IMR-90 (cell line): ENCODE results near the gene CRIM1. TPM values are rescaled to one million over a fixed set of nuclear protein-coding genes. Genes with fewer than 3 reads are reported as not detected.

ENCODE experiments used
- ATAC-seq: fragments of 200-7000 bp; cut with Tn5 transposase; 2 replicates; pipeline ENCODE4 v1.9.1; 2020; ENCODE audit warnings: low read depth, mild to moderate bottlenecking, moderate library complexity
- BruUV-seq: library from RNA; stranded (reverse); fragments of 400-500 nt; replicated peaks from 2 replicates; lab custom pipeline; 2021; lab: Mats Ljungman, UMichigan
- CTCF ChIA-PET: fragments of 300-600 bp; formaldehyde crosslinking; extraction: SDS; loops from one replicate; lab custom pipeline; 2021; ENCODE audit warnings: antibody characterized with exemption; lab: Yijun Ruan, JAX
- POLR2A ChIA-PET: fragments of 300-600 bp; sonication (Branson Sonifier 250); formaldehyde crosslinking; loops from one replicate; lab custom pipeline; 2022; ENCODE audit warnings: antibody characterized with exemption; ENCODE audit not compliant: unreplicated experiment; lab: Charles Lee
- DNase-seq: peaks from one replicate; pipeline ENCODE4 v3.0.0; 2013
- H2AFZ ChIP-seq: replicated peaks from 2 replicates; pipeline ENCODE3; 2013; ENCODE audit warnings: low read length, mild to moderate bottlenecking; ENCODE audit not compliant: poor library complexity
- H2AK5ac ChIP-seq: 2 replicates; pipeline ENCODE4 v1.6.1; 2013; ENCODE audit warnings: low read depth, low read length, inconsistent platforms
- H2AK9ac ChIP-seq: replicated peaks from 2 replicates; pipeline ENCODE3; 2013; ENCODE audit warnings: mild to moderate bottlenecking, low read depth, low read length, moderate library complexity; ENCODE audit not compliant: poor library complexity
- H2BK120ac ChIP-seq: 2 replicates; pipeline ENCODE4 v1.6.1; 2013; ENCODE audit warnings: low read depth, low read length, inconsistent platforms
- H2BK15ac ChIP-seq: 3 replicates; pipeline ENCODE4 v1.6.1; 2013; ENCODE audit warnings: low read depth, low read length, inconsistent platforms
- H2BK20ac ChIP-seq: 2 replicates; pipeline ENCODE4 v1.6.1; 2013; ENCODE audit warnings: low read depth, mild to moderate bottlenecking, inconsistent platforms, low read length, moderate library complexity
- H2BK5ac ChIP-seq: 2 replicates; pipeline ENCODE4 v1.6.1; 2013; ENCODE audit warnings: mild to moderate bottlenecking, low read depth, low read length, inconsistent platforms; ENCODE audit not compliant: poor library complexity, severe bottlenecking
- H3K14ac ChIP-seq: replicated peaks from 2 replicates; pipeline ENCODE4 v1.6.1; 2013; ENCODE audit warnings: low read depth, low read length, inconsistent platforms
- H3K18ac ChIP-seq: 2 replicates; pipeline ENCODE4 v1.6.1; 2013; ENCODE audit warnings: low read depth, low read length, control low read depth
- H3K23ac ChIP-seq: 2 replicates; pipeline ENCODE4 v1.6.1; 2013; ENCODE audit warnings: low read depth, low read length, inconsistent platforms
- H3K27ac ChIP-seq: 2 replicates; pipeline ENCODE4 v1.5.1; 2013; ENCODE audit warnings: mild to moderate bottlenecking, control low read depth, low read length; ENCODE audit not compliant: insufficient read depth
- H3K27me3 ChIP-seq: 2 replicates; pipeline ENCODE4 v1.6.1; 2013; ENCODE audit warnings: low read length; ENCODE audit not compliant: control insufficient read depth, insufficient read depth
- H3K36me3 ChIP-seq: 2 replicates; pipeline ENCODE4 v1.6.1; 2013; ENCODE audit warnings: low read length, mixed read lengths; ENCODE audit not compliant: control insufficient read depth, insufficient read depth
- H3K4ac ChIP-seq: 2 replicates; pipeline ENCODE4 v1.6.1; 2013; ENCODE audit warnings: low read depth, low read length, inconsistent platforms
- H3K4me1 ChIP-seq: 2 replicates; pipeline ENCODE4 v1.6.1; 2013; ENCODE audit warnings: low read length, mixed read lengths; ENCODE audit not compliant: control insufficient read depth, insufficient read depth
- H3K4me2 ChIP-seq: 2 replicates; pipeline ENCODE4 v1.6.1; 2013; ENCODE audit warnings: low read depth, mild to moderate bottlenecking, control low read depth, low read length, moderate library complexity
- H3K4me3 ChIP-seq: 2 replicates; pipeline ENCODE4 v1.5.1; 2013; ENCODE audit warnings: low read depth, mild to moderate bottlenecking, control low read depth, low read length, moderate library complexity; ENCODE audit not compliant: insufficient read depth
- H3K56ac ChIP-seq: 2 replicates; pipeline ENCODE4 v1.6.1; 2013; ENCODE audit warnings: low read length, inconsistent platforms; ENCODE audit not compliant: insufficient read depth; ENCODE audit errors: extremely low read depth
- H3K79me1 ChIP-seq, 2 experiments: 2 replicates each; pipeline ENCODE4 v1.6.1; 2013; ENCODE audit warnings: low read length in 2 of 2, inconsistent platforms in 1 of 2, low read depth in 1 of 2
- H3K9ac ChIP-seq: 2 replicates; pipeline ENCODE4 v1.6.1; 2013; ENCODE audit warnings: low read depth, low read length, control low read depth
- H3K9me1 ChIP-seq: 2 replicates; pipeline ENCODE4 v1.6.1; 2013; ENCODE audit warnings: low read length, inconsistent platforms; ENCODE audit not compliant: insufficient read depth
- H3K9me3 ChIP-seq: 2 replicates; pipeline ENCODE4 v1.6.1; 2013; ENCODE audit warnings: low read length; ENCODE audit not compliant: control insufficient read depth, insufficient read depth
- H4K20me1 ChIP-seq: 2 replicates; pipeline ENCODE4 v1.6.1; 2013; ENCODE audit warnings: low read length, inconsistent platforms; ENCODE audit not compliant: insufficient read depth
- H4K5ac ChIP-seq: 2 replicates; pipeline ENCODE4 v1.6.1; 2013; ENCODE audit warnings: mild to moderate bottlenecking, low read depth, low read length, control low read depth
- H4K8ac ChIP-seq, 2 experiments: 2 replicates each; pipeline ENCODE4 v1.6.1; 2013; ENCODE audit warnings: low read depth in 2 of 2, low read length in 2 of 2, control low read depth in 1 of 2, inconsistent platforms in 1 of 2
- H4K91ac ChIP-seq: 2 replicates; pipeline ENCODE4 v1.6.1; 2013; ENCODE audit warnings: low read depth, low read length, inconsistent platforms; ENCODE audit not compliant: insufficient read depth
- BHLHE40 ChIP-seq: fragments of 150-350 bp; IDR thresholded peaks from 2 replicates; pipeline ENCODE4 v1.6.1; 2016; ENCODE audit warnings: mild to moderate bottlenecking, low read depth, low read length
- CEBPB ChIP-seq: IDR thresholded peaks from 2 replicates; pipeline ENCODE4 v1.6.1; 2012; ENCODE audit warnings: low read depth, low read length, improper control_type of control experiment
- CHD1 ChIP-seq: IDR thresholded peaks from 2 replicates; pipeline ENCODE4 v1.6.1; 2012; ENCODE audit warnings: low read depth, low read length, improper control_type of control experiment
- FOS ChIP-seq: fragments of 150-350 bp; IDR thresholded peaks from 2 replicates; pipeline ENCODE4 v1.6.1; 2016; ENCODE audit warnings: low read depth, low read length
- MAFK ChIP-seq: IDR thresholded peaks from 2 replicates; pipeline ENCODE4 v1.6.1; 2012; ENCODE audit warnings: low read depth, low read length, improper control_type of control experiment
- MAZ ChIP-seq: IDR thresholded peaks from 2 replicates; pipeline ENCODE4 v1.6.1; 2012; ENCODE audit warnings: low read depth, mild to moderate bottlenecking, low read length, improper control_type of control experiment, moderate library complexity, borderline replicate concordance
- MXI1 ChIP-seq: IDR thresholded peaks from 2 replicates; pipeline ENCODE4 v1.6.1; 2012; ENCODE audit warnings: low read depth, mild to moderate bottlenecking, low read length, moderate library complexity, borderline replicate concordance
- NFE2L2 ChIP-seq: fragments of 150-350 bp; IDR thresholded peaks from 2 replicates; pipeline ENCODE4 v1.6.1; 2016; ENCODE audit warnings: low read depth, mild to moderate bottlenecking, low read length
- POLR2A ChIP-seq: IDR thresholded peaks from 2 replicates; pipeline ENCODE4 v1.6.1; 2012; ENCODE audit warnings: mild to moderate bottlenecking, low read depth, low read length
- RAD21 ChIP-seq: IDR thresholded peaks from 2 replicates; pipeline ENCODE4 v1.6.1; 2012; ENCODE audit warnings: low read length, improper control_type of control experiment
- RCOR1 ChIP-seq: IDR thresholded peaks from 2 replicates; pipeline ENCODE4 v1.6.1; 2012; ENCODE audit warnings: mild to moderate bottlenecking, low read length, improper control_type of control experiment; ENCODE audit not compliant: insufficient replicate concordance
- RFX5 ChIP-seq: IDR thresholded peaks from 2 replicates; pipeline ENCODE4 v1.8.0; 2012; ENCODE audit warnings: low read depth, mild to moderate bottlenecking, low read length, moderate library complexity
- SMC3 ChIP-seq: fragments of 150-350 bp; IDR thresholded peaks from 2 replicates; pipeline ENCODE4 v1.6.1; 2016; ENCODE audit warnings: low read depth, mild to moderate bottlenecking, antibody characterized with exemption, low read length, moderate library complexity
- WGBS, 2 experiments: methylation state at CpG; one replicate each; pipeline versions ENCODE4 v1.1.5 to v1.1.7; 2013; ENCODE audit warnings: missing lambda C conversion rate in 2 of 2; ENCODE audit not compliant: insufficient read length in 1 of 2; ENCODE audit errors: extremely low coverage in 2 of 2; 5-methylcytosine and 5-hydroxymethylcytosine counted together
- dilution Hi-C: fragments of 300-500 bp; cut with HindIII; formaldehyde crosslinking; loops from one replicate; pipeline ENCODE4 v1.14.3; 2018; ENCODE audit warnings: low sequenced_read_pairs; ENCODE audit not compliant: unreplicated experiment
- in situ Hi-C: fragments of 300-500 bp; cut with MboI; formaldehyde crosslinking; loops from 3 replicates; pipeline ENCODE4 v1.14.3; 2019; ENCODE audit warnings: low sequenced_read_pairs, inconsistent platforms, mixed read lengths
- intact Hi-C: fragments of 100-400 bp; cut with micrococcal nuclease; formaldehyde crosslinking; loops from 2 replicates; pipeline ENCODE4 v1.10.0; 2022
- polyA plus RNA-seq, 3 experiments: library from polyadenylated mRNA; depleted of rRNA; stranded (reverse); fragments of >200 nt; gene quantifications; 2 replicates each; pipeline ENCODE4 v1.2.3, GENCODE V29; 2012; ENCODE audit warnings: low replicate concordance in 1 of 3
- total RNA-seq: library from RNA; depleted of rRNA; stranded (reverse); fragments of >200 nt; gene quantifications from 2 replicates; pipeline ENCODE4 v1.2.3, GENCODE V29; 2012
- TF ChIP-seq, protein P1 (sequence below): conservative IDR thresholded peaks from 2 replicates; pipeline ENCODE4 v1.5.1; 2012; ENCODE audit warnings: mild to moderate bottlenecking, low read depth, low read length, improper control_type of control experiment
- TF ChIP-seq, protein P2 (sequence below): fragments of 150-350 bp; IDR thresholded peaks from 2 replicates; pipeline ENCODE4 v1.6.1; 2017; ENCODE audit warnings: mild to moderate bottlenecking, antibody characterized with exemption, low read length, low read depth

Gene CRIM1
- total and polyA plus RNA-seq, 2 of the 4 experiments (the other 2 are of a cell fraction), result 285 to 490 TPM

DNA sequence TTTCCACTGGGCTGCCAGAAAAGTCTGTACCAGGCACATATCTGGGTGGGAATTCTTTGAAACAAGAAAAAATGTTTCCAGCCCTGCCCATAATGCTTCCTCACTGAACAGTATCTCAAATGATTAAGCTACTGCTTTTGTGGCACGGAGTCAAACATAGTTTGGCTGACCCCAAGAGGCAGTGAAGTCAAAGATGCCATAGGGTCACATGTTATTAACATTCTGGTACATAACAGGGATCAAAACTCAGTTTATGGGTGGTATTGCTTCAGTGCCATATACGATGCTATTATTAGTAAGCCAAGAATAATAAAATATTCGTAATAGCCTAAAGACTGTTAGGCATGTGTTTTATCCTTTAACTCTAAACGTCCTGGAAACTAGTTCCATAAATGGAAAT is 129.9 kb downstream of the CRIM1 start:
- Histone ChIP-seq H2AK9ac (no peak overlapping the region), H4K5ac (peak overlapping the region; percentile 99; the same call in 1 of the 2 replicates), H3K4me1 (peaks cover 42% of the 10 kb centered on the region), H3K36me3 (peaks cover 29% of the 10 kb centered on the region), H3K4ac (peak overlapping the region; percentile 100), H3K9ac (peak overlapping the region; percentile 92; the same call in 1 of the 2 replicates), H2BK15ac (peak overlapping the region; percentile 92; the same call in 2 of the 3 replicates), H3K4me2 (peak overlapping the region; percentile 54; the same call in 1 of the 2 replicates), H3K9me1 (peaks cover 34% of the 10 kb centered on the region), H2AK5ac (peak overlapping the region; percentile 96), H3K9me3 (no peaks in the 10 kb centered on the region), H2AFZ (no peak overlapping the region), H3K27me3 (no peaks in the 10 kb centered on the region), H2BK20ac (peak overlapping the region; percentile 99), H3K56ac (peak overlapping the region; percentile 98), H3K79me1 (peaks cover 47 to 61% of the 10 kb centered on the region in 2 experiments), H3K23ac (peak overlapping the region; percentile 100), H2BK5ac (peak overlapping the region; percentile 99), H4K91ac (peak overlapping the region; percentile 99), H4K8ac (peak overlapping the region; percentile 90 to 97), H3K4me3 (no peak overlapping the region), H4K20me1 (no peaks in the 10 kb centered on the region), H3K27ac (peak overlapping the region; percentile 93), H3K14ac (peak overlapping the region; percentile 100), H2BK120ac (peak overlapping the region; percentile 99), H3K18ac (peak overlapping the region; percentile 100; the same call in 1 of the 2 replicates)
- dilution Hi-C loops, result no loop called here
- ATAC-seq, result peak; percentile 38
- intact Hi-C loops, result loop anchor here (5.0 kb wide), 1 partner anchor 113 kb away; no protein-coding TSS in a partner anchor
- DNase-seq, result peak; percentile 94
- WGBS, 2 experiments, result no CpG with 5 or more reads among the region's 4 CpGs
- in situ Hi-C loops, result no loop called here
- CTCF ChIA-PET, result interaction anchor here (0.6 to 1.1 kb wide), 4 partner anchors 22 to 147 kb away, joined by 3 to 7 read pairs (median 3); no protein-coding TSS in a partner anchor
- POLR2A ChIA-PET, result interaction anchor here (0.6 kb wide), 1 partner anchor 75 kb away, joined by 5 read pairs; no protein-coding TSS in a partner anchor
- no TSS peak for BruUV-seq
- TF ChIP-seq RCOR1, result no peak
- TF ChIP-seq SMC3, result no peak
- no peak for TF ChIP-seq RAD21
- no peak for TF ChIP-seq POLR2A
- TF ChIP-seq NFE2L2, result no peak
- TF ChIP-seq, protein P1, sequence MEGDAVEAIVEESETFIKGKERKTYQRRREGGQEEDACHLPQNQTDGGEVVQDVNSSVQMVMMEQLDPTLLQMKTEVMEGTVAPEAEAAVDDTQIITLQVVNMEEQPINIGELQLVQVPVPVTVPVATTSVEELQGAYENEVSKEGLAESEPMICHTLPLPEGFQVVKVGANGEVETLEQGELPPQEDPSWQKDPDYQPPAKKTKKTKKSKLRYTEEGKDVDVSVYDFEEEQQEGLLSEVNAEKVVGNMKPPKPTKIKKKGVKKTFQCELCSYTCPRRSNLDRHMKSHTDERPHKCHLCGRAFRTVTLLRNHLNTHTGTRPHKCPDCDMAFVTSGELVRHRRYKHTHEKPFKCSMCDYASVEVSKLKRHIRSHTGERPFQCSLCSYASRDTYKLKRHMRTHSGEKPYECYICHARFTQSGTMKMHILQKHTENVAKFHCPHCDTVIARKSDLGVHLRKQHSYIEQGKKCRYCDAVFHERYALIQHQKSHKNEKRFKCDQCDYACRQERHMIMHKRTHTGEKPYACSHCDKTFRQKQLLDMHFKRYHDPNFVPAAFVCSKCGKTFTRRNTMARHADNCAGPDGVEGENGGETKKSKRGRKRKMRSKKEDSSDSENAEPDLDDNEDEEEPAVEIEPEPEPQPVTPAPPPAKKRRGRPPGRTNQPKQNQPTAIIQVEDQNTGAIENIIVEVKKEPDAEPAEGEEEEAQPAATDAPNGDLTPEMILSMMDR, result no peak
- TF ChIP-seq CHD1, result no peak
- peak; percentile 44; the same call in 1 of the 2 replicates for TF ChIP-seq BHLHE40
- 0 out of 2 replicates have a peak, but pooled peaks have one; percentile 5 for TF ChIP-seq FOS
- TF ChIP-seq, protein P2, sequence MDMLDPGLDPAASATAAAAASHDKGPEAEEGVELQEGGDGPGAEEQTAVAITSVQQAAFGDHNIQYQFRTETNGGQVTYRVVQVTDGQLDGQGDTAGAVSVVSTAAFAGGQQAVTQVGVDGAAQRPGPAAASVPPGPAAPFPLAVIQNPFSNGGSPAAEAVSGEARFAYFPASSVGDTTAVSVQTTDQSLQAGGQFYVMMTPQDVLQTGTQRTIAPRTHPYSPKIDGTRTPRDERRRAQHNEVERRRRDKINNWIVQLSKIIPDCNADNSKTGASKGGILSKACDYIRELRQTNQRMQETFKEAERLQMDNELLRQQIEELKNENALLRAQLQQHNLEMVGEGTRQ, result 0 out of 2 replicates have a peak, but pooled peaks have one; percentile 18
- TF ChIP-seq RFX5, result no peak
- no peak for TF ChIP-seq MAFK
- TF ChIP-seq MXI1, result no peak
- TF ChIP-seq CEBPB, result peak; percentile 80
- no peak for TF ChIP-seq MAZ
